GM23248 (cell line): ENCODE results near the gene KCNA10. TPM values are rescaled to one million over a fixed set of nuclear protein-coding genes. Genes with fewer than 3 reads are reported as not detected.

ENCODE experiments used
- DNase-seq: peaks from one replicate; pipeline ENCODE4 v3.0.0-alpha.2; 2015
- H2AFZ ChIP-seq: fragments of 200-600 bp; sonication (generic); 2 replicates; pipeline ENCODE4 v1.6.1; 2016; ENCODE audit warnings: antibody characterized with exemption
- H3F3A ChIP-seq: fragments of 200-600 bp; sonication (generic); 2 replicates; pipeline ENCODE4 v1.6.1; 2016; ENCODE audit warnings: mild to moderate bottlenecking, antibody characterized with exemption, mixed run types; ENCODE audit not compliant: insufficient read depth
- H3K27ac ChIP-seq: fragments of 200-600 bp; sonication (generic); 2 replicates; pipeline ENCODE4 v1.5.1; 2016; ENCODE audit warnings: mild to moderate bottlenecking
- H3K27me3 ChIP-seq: fragments of 200-600 bp; sonication (generic); replicated peaks from 2 replicates; pipeline ENCODE4 v1.6.1; 2016; ENCODE audit warnings: mild to moderate bottlenecking; ENCODE audit not compliant: insufficient read depth
- H3K36me3 ChIP-seq: fragments of 200-600 bp; sonication (generic); 2 replicates; pipeline ENCODE4 v1.6.1; 2016; ENCODE audit warnings: low read depth, mild to moderate bottlenecking
- H3K4me1 ChIP-seq: fragments of 200-600 bp; sonication (generic); 2 replicates; pipeline ENCODE4 v1.6.1; 2016; ENCODE audit warnings: mild to moderate bottlenecking; ENCODE audit not compliant: insufficient read depth
- H3K4me2 ChIP-seq: fragments of 200-600 bp; sonication (generic); one replicate; pipeline ENCODE4 v1.6.1; 2016; ENCODE audit warnings: mild to moderate bottlenecking; ENCODE audit not compliant: unreplicated experiment
- H3K4me3 ChIP-seq: fragments of 200-600 bp; sonication (generic); 2 replicates; pipeline ENCODE4 v1.5.1; 2016; ENCODE audit warnings: mild to moderate bottlenecking
- H3K79me2 ChIP-seq: fragments of 200-600 bp; sonication (generic); 2 replicates; pipeline ENCODE4 v1.6.1; 2016; ENCODE audit warnings: mild to moderate bottlenecking; ENCODE audit not compliant: insufficient read depth
- H3K9ac ChIP-seq: fragments of 200-600 bp; sonication (generic); 2 replicates; pipeline ENCODE4 v1.6.1; 2016; ENCODE audit warnings: mild to moderate bottlenecking
- H3K9me2 ChIP-seq: fragments of 200-600 bp; sonication (generic); 2 replicates; pipeline ENCODE4 v1.6.1; 2016; ENCODE audit warnings: mixed run types, mild to moderate bottlenecking, moderate library complexity; ENCODE audit not compliant: insufficient read depth
- H3K9me3 ChIP-seq: fragments of 200-600 bp; sonication (generic); one replicate; pipeline ENCODE4 v1.6.1; 2017; ENCODE audit warnings: low read depth
- H4K20me1 ChIP-seq: fragments of 200-600 bp; sonication (generic); 2 replicates; pipeline ENCODE4 v1.6.0; 2016; ENCODE audit not compliant: insufficient read depth
- EZH2 ChIP-seq: fragments of 200-600 bp; sonication (generic); IDR thresholded peaks from 2 replicates; pipeline ENCODE4 v1.6.1; 2018; ENCODE audit warnings: antibody characterized with exemption, mild to moderate bottlenecking; ENCODE audit not compliant: insufficient read depth, poor library complexity, severe bottlenecking
- EZH2phosphoT487 ChIP-seq: fragments of 200-600 bp; sonication (generic); IDR thresholded peaks from 2 replicates; pipeline ENCODE4 v1.6.1; 2018; ENCODE audit warnings: antibody characterized with exemption, moderate library complexity, mild to moderate bottlenecking, low read depth; ENCODE audit not compliant: insufficient read depth
- WGBS, 2 experiments: methylation state at CpG; one replicate each; pipeline ENCODE4 v1.1.6; 2015 to 2017; ENCODE audit warnings: low lambda C conversion rate in 2 of 2, low coverage in 1 of 2; ENCODE audit errors: missing lambda C conversion rate in 2 of 2; 5-methylcytosine and 5-hydroxymethylcytosine counted together
- in situ Hi-C: fragments of 300-500 bp; cut with MboI; formaldehyde crosslinking; loops from 2 replicates; pipeline ENCODE4 v1.15.0; 2020
- polyA plus RNA-seq: library from polyadenylated mRNA; unstranded; fragments of >200 nt; fragmentation: Nextera tagmentation; extraction: Ambion mirVana; gene quantifications from 2 replicates; pipeline ENCODE4 v1.2.1, GENCODE V29; 2016
- total RNA-seq: library from RNA; depleted of rRNA; stranded (reverse); fragments of >200 nt; shearing (Covaris generic); gene quantifications from 2 replicates; pipeline ENCODE4 v1.2.3, GENCODE V29; 2014

Gene KCNA10
- total and polyA plus RNA-seq, 2 experiments from 2014 or later = not detected

DNA sequence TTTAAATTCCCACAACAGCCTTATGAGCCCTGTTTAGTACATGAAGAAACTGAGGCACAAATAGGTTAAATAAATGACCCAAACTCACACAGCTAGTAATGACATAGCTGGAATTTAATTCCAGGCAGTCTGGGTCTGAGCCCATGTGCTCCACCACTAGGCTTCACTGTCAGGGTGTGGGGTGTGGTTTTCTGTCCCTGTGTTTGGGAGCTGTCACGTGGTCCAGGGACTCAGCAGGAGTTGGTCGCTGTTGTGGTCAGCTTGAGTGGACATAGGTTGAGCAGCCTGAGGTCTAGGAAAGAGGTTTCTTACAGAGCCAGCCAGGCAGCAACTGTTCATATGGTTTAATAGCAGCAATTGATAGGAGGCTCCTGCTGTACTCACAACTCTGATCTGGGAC, 28.0 kb upstream of the KCNA10 start:
- H3K79me2 ChIP-seq = no peaks in the 10 kb centered on the region
- H3K27ac ChIP-seq = no peak overlapping the region
- in situ Hi-C loops = no loop called here
- H3K36me3 ChIP-seq = no peaks in the 10 kb centered on the region
- H2AFZ ChIP-seq = no peak overlapping the region
- 18 to 22% methylated on average over 2 of the region's 2 CpGs for WGBS, 2 experiments
- peaks cover 8% of the 10 kb centered on the region for H3K27me3 ChIP-seq
- no peak for DNase-seq
- no peaks in the 10 kb centered on the region for H3K9me3 ChIP-seq
- no peaks in the 10 kb centered on the region for H4K20me1 ChIP-seq
- H3K4me2 ChIP-seq = no peak overlapping the region
- no peak overlapping the region for H3K4me3 ChIP-seq
- no peak overlapping the region for H3K9ac ChIP-seq
- H3F3A ChIP-seq = no peaks in the 10 kb centered on the region
- no peak for TF ChIP-seq EZH2
- TF ChIP-seq EZH2phosphoT487 = no peak
- no peaks in the 10 kb centered on the region for H3K9me2 ChIP-seq
- H3K4me1 ChIP-seq = no peaks in the 10 kb centered on the region

DNA sequence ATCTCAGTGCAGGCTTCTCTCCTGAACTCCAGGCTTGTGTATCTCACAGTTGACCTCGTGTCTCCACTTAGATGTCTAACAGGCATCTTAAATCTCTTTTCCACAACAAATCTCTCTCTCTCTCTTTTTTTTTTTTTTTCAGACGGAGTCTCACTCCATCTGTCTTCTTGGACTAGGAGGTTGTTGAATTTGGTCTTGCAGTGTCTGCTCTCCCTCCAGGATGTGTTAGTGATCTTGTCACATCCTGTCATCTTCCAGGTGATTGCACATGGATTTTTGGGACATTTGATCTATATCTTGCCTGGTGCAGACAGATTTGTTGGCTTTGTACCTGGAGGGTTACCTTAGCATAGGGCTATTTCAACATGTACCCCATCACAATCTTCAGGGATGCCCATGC, 26.5 kb upstream of the KCNA10 start:
- H3K4me3 ChIP-seq = no peak overlapping the region
- peaks cover 8% of the 10 kb centered on the region for H3K27me3 ChIP-seq
- H3K36me3 ChIP-seq = no peaks in the 10 kb centered on the region
- H4K20me1 ChIP-seq = no peaks in the 10 kb centered on the region
- in situ Hi-C loops = no loop called here
- WGBS, 2 experiments = 0 to 7% methylated on average over 2 of the region's 2 CpGs
- H3K9me2 ChIP-seq = no peaks in the 10 kb centered on the region
- no peak overlapping the region for H2AFZ ChIP-seq
- H3K4me2 ChIP-seq = no peak overlapping the region
- no peaks in the 10 kb centered on the region for H3F3A ChIP-seq
- H3K9ac ChIP-seq = no peak overlapping the region
- no peak for DNase-seq
- no peaks in the 10 kb centered on the region for H3K4me1 ChIP-seq
- no peaks in the 10 kb centered on the region for H3K9me3 ChIP-seq
- H3K79me2 ChIP-seq = no peaks in the 10 kb centered on the region
- no peak for TF ChIP-seq EZH2
- TF ChIP-seq EZH2phosphoT487 = no peak
- no peak overlapping the region for H3K27ac ChIP-seq

DNA sequence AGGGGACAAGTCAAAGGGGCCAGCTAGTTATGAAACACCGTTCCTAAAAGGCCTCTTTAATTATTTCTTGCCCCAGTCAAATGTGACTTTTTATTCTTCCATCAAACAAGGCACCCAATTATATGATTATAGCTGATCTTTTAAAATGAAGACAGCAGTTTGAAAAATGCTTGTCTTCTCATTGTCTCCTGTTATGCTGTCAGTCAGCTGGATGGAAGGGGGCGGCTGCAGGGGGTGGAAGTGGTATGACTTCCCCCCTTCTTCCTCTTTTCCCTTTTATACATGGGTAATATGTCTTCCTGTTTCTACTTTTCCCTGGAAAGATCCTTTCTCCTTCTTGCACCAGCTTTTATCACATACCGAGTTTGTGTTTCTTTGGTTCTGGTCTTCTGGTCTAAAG, 25.8 kb upstream of the KCNA10 start:
- Histone ChIP-seq H3K4me1 (no peaks in the 10 kb centered on the region), H2AFZ (no peak overlapping the region), H3K27ac (no peak overlapping the region), H3K9me2 (no peaks in the 10 kb centered on the region), H3K4me2 (no peak overlapping the region), H3F3A (no peaks in the 10 kb centered on the region), H3K27me3 (peaks cover 8% of the 10 kb centered on the region), H3K9ac (no peak overlapping the region), H3K79me2 (no peaks in the 10 kb centered on the region), H4K20me1 (no peaks in the 10 kb centered on the region), H3K36me3 (no peaks in the 10 kb centered on the region), H3K4me3 (no peak overlapping the region), H3K9me3 (no peaks in the 10 kb centered on the region)
- DNase-seq = no peak
- TF ChIP-seq EZH2 = no peak
- TF ChIP-seq EZH2phosphoT487 = no peak
- 13 to 19% methylated on average over 3 of the region's 3 CpGs for WGBS, 2 experiments
- in situ Hi-C loops = no loop called here

- no peak overlapping the region for H3K4me2 ChIP-seq
- WGBS, 2 experiments = 22 to 24% methylated on average over 4 of the region's 4 CpGs
- in situ Hi-C loops = no loop called here
Measured at GRCh38 chr1:110542725-110543124, 23.8 kb upstream of the KCNA10 start.

DNA sequence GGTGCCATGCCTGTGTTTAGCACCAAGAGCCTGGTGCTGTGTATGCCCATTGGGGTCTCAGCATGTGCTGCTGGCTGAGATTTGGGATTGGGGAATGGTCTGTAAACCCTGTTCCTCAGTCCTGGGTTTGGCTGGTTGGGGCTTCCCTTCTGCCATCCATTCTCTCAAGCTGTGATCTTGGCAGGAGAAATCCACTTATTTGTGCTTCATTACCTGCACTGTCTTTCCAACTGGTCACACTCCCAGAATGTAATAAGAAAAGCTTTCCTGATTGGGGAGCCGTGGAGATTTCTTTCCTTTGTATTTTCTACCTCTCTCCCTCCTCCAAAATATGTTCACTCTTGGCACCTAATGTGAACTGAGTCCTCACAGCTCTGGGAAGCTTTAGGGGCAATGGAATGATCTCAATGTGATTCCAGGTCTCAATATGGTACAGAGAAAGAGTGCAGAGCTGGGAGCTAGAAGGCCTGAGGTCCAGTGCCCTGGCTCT, 23.0 kb upstream of the KCNA10 start:
- peaks cover 8% of the 10 kb centered on the region; the same call in 1 of the 2 replicates for H3K27me3 ChIP-seq
- no peaks in the 10 kb centered on the region for H3F3A ChIP-seq
- no peaks in the 10 kb centered on the region for H3K9me2 ChIP-seq
- in situ Hi-C loops = no loop called here
- no peak for DNase-seq
- no peak overlapping the region for H2AFZ ChIP-seq
- H3K4me1 ChIP-seq = no peaks in the 10 kb centered on the region
- TF ChIP-seq EZH2 = no peak
- no peak for TF ChIP-seq EZH2phosphoT487
- WGBS, 2 experiments = 6 to 12% methylated on average over 1 of the region's 1 CpG
- no peaks in the 10 kb centered on the region for H3K9me3 ChIP-seq
- no peaks in the 10 kb centered on the region for H4K20me1 ChIP-seq
- no peak overlapping the region for H3K9ac ChIP-seq
- H3K36me3 ChIP-seq = no peaks in the 10 kb centered on the region
- H3K4me2 ChIP-seq = no peak overlapping the region
- no peaks in the 10 kb centered on the region for H3K79me2 ChIP-seq
- no peak overlapping the region for H3K27ac ChIP-seq
- no peak overlapping the region for H3K4me3 ChIP-seq

More at GRCh38 chr1:110542725-110543124, 23.8 kb upstream of the KCNA10 start:
- no peak overlapping the region for H3K4me3 ChIP-seq
- no peaks in the 10 kb centered on the region for H3K79me2 ChIP-seq
- H3K27ac ChIP-seq = no peak overlapping the region
- H2AFZ ChIP-seq = no peak overlapping the region
- peak; percentile 67 for DNase-seq
- H3K36me3 ChIP-seq = no peaks in the 10 kb centered on the region
- peaks cover 8% of the 10 kb centered on the region for H3K27me3 ChIP-seq
- H3F3A ChIP-seq = no peaks in the 10 kb centered on the region
- no peak overlapping the region for H3K9ac ChIP-seq
- TF ChIP-seq EZH2phosphoT487 = no peak
- TF ChIP-seq EZH2 = no peak
- H3K9me3 ChIP-seq = no peaks in the 10 kb centered on the region
- no peaks in the 10 kb centered on the region for H4K20me1 ChIP-seq
- H3K9me2 ChIP-seq = no peaks in the 10 kb centered on the region
- H3K4me1 ChIP-seq = no peaks in the 10 kb centered on the region
